ENCODE data around the gene OR51B2.
"Not testable (repeated sequence)": the region's sequence is repeated elsewhere in the genome, so short reads cannot be mapped to it uniquely, and the experiment has no call there.

The OR51B2 gene, protein sequence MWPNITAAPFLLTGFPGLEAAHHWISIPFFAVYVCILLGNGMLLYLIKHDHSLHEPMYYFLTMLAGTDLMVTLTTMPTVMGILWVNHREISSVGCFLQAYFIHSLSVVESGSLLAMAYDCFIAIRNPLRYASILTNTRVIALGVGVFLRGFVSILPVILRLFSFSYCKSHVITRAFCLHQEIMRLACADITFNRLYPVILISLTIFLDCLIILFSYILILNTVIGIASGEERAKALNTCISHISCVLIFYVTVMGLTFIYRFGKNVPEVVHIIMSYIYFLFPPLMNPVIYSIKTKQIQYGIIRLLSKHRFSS

GRCh38 chr11:5324197-5324596 lies at the start of gene OR51B2:
OR51B2 (minus strand) TSS chr11:5324297; CDS start chr11:5324297, 0 bp downstream.
- no peak for DNase-seq (ENCODE audit: low read depth in 2 of 2)

DNA sequence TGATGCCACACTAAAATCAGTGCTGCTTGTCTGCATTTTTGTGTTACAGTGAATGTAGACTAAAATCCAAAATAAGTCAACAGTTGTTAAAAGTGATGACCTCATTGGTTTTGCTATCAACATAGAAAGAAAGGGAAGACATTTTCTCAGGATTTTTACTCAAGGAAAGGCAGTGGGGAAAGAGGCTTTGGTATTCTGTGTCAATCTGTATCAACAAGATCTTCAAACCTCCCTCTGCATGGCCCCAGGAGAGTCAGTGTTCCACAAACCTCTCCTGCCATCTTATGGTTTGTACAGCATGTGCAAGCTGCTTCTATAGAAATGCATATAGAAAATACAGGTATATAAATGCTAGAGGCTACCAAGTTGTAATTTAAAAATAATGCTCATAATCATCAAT lies 45.7 kb upstream of the OR51B2 start:
- DNase-seq (ENCODE audit: low read depth in 2 of 2) = no peak

DNA sequence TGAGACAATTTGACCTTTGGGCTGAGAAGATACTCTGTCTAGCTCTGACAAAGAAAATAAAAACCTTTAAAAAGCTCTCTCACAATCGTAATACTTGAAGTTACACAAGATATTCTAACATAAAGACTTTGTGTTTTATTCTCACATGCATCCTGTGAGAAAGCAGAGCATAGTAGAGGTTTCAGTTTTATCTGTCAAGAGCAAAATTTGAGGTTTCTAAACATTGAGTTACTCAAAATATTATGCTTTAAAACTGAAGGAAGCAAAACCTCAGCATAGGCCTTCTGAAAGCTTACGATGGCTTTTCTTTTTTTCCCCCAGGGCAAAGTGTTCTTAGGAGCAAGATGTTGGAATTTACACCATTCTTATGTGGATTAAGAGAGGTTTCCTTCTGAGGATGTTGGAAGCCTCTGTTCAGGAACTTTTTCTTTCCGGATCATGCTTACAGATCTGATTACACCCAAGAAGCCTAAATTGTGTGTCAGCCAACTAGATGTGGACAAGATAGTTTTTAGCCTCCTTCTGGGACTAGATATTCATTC lies 44.5 kb upstream of the OR51B2 start:
- DNase-seq (ENCODE audit: low read depth in 2 of 2) = no peak

DNA sequence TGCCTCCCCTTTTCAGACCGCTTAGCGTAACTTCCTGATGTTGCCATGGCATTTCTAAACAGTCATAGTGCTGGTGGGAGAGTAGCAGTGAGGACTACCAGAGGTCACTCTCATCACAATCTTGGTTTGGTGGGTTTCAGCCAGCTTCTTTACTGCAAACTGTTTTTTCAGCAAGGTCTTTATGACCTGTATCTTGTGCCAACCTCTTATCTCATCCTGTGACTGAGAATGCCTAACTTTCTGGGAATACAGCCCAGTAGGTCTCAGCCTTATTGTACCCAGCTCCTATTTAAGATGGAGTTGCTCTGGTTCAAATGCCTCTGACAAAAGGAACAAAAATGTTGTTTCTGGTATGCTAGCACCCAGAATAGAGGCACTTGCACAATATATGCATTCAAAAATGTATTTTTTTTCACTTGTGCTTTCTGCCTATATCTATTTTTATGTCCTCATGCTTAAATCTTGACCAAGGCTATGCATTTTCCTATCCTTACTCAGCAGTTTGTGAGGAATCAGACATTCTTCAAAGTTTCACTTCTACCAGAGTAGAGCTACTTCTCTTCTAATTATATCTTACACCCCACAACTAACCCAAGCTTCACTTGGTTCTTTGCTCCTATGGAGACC lies 43.5 kb upstream of the OR51B2 start:
- DNase-seq (ENCODE audit: low read depth in 2 of 2) = no peak

GRCh38 chr11:5366856-5367255 lies 42.8 kb upstream of the OR51B2 start:
- DNase-seq (ENCODE audit: low read depth in 2 of 2) = no peak

- DNase-seq (ENCODE audit: low read depth in 2 of 2) = not testable (repeated sequence)
These were observed 42.3 kb upstream of the OR51B2 start for GRCh38 chr11:5366365-5366764.

DNA sequence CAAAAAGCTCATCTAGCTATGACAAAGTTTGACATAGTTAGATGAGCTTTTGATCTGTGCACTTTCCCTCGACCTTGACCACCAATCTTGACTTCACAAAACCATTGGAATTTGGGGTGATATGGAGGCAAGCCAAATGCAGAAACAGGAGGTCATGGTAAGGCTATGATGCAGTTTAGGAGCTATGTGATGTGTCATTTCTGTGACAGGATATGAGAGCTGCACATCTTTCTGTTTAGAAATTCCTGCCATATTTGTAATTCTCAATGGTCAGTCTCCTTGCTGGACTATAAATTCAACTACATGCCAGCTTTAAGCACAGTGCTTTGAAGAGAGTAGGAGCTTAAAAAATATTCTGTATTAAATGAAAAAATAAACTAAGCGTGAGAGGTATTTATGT lies 40.1 kb upstream of the OR51B2 start:
- no peak for DNase-seq (ENCODE audit: low read depth in 2 of 2)

DNA sequence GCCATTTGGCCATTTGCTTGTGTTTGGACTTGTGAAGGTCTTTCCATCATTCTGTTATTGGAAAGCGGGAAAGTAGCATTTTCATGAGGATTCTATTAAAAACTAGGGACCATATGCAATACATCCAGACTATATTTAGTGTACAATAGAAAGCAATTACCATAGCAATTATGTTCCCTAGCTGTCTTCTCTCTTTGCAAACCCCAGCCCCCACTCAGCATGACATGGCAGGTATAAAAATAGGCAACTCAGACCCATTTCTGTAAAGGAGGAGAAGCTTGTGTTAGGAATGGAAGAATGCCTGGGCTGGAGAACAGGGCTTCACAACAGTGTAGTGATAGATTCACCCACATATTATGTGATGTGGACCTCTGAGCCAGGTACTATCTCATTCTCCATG lies 39.6 kb upstream of the OR51B2 start:
- no peak for DNase-seq (ENCODE audit: low read depth in 2 of 2)

GRCh38 chr11:5362017-5362625 lies 38.0 kb upstream of the OR51B2 start:
- no peak for DNase-seq (ENCODE audit: low read depth in 2 of 2)

- DNase-seq (ENCODE audit: low read depth in 2 of 2) = not testable (repeated sequence)
These were observed 31.9 kb upstream of the OR51B2 start for GRCh38 chr11:5356031-5356430.

DNA sequence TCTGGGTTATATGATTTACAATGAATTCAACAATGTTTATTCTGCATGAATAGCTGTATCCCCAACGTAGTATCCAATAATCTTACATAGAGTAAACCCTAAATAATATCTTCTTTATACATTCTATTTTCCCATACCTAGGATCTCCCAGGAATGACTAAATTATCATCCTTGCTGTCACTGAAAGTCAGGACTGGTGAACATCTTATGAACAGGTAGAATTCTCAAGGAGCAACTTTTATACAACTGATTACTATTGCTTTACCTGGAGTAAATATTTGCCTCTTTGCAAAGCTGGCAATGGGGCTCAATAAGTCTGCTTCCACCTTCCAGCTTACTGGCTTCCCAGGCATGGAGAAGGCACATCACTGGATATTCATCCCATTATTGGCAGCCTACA lies 27.1 kb upstream of the OR51B2 start, which contains the start of gene OR51B6:
Gene OR51B6 (plus strand): TSS at position 301 of the 400 bp plus-strand sequence. CDS start 0 bp downstream, at position 301.
- DNase-seq (ENCODE audit: low read depth in 2 of 2) = no peak

GRCh38 chr11:5349550-5349949 lies 25.5 kb upstream of the OR51B2 start:
- DNase-seq (ENCODE audit: low read depth in 2 of 2) = no peak

DNA sequence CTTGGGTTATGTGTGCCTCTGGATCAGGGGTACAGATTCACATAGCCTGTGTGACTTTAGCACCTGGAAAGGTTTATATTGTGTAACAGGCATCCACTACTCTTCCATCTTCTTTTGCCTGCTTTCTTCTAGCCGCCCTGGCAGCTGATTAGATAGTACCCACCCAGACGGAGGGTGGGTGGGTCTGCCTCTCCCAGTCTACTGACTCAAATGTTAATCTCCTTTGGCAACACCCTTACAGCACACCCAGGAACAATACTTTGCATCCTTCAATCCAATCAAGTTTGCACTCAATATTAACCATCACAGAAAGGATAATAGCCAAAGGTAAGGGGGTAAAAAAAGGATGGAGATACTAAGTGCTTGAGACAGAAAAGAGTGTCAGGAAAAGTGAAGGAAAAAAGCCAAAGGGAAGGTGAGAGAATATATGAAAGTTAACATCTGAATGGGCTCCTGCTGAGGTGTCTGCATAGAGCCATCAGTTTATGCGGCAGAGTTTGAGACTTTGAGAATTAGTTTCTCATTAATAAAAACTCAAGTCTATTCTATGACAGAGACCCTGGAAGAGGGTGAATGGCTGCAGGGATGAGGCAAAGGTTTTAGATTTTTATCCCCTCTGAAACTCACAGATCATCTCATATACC lies 24.6 kb upstream of the OR51B2 start:
- no peak for DNase-seq (ENCODE audit: low read depth in 2 of 2)

GRCh38 chr11:5345831-5346230 lies 21.7 kb upstream of the OR51B2 start:
- no peak for DNase-seq (ENCODE audit: low read depth in 2 of 2)

GRCh38 chr11:5343474-5344335 lies 19.6 kb upstream of the OR51B2 start, which contains the start of gene OR51B5:
OR51B5 (minus strand) TSS chr11:5343524; CDS start chr11:5343524, 0 bp downstream.
- no peak for DNase-seq (ENCODE audit: low read depth in 2 of 2)

- DNase-seq (ENCODE audit: low read depth in 2 of 2) = no peak
These were observed 15.8 kb upstream of the OR51B2 start for GRCh38 chr11:5339771-5340322.

DNA sequence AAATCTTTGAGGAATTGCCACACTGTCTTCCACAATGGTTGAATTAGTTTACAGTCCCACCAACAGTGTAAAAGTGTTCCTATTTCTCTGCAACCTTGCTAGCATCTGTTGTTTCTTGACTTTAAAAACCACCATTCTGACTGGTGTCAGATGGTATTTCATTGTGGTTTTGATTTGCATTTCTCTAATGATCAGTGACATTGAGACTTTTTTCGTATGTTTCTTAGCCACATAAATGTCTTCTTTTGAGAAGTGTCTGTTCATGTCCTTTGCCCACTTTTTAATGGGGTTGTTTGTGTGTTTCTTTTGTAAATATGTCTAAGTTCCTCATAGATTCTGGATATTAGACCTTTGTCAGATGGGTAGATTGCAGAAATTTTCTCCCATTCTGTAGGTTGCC lies 13.2 kb upstream of the OR51B2 start:
- not testable (repeated sequence) for DNase-seq (ENCODE audit: low read depth in 2 of 2)

DNA sequence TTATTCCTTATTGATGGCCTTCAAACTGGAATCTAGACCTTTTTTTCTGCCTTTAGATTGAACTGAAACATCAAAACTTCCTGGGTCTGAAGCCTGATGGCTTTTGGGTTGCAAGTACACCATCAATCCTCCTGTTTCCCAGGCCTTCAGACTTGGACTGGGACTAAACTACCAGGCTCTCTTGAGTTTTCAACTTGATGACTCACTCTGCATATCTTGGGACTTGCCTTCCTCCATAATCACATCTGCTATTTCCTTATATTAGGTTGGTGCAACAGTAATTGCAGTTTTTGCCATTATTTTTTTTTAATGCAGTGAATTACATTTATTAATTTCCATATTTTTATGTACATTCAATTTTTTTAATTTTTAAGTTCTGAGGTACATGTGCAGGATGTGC lies 12.2 kb upstream of the OR51B2 start:
- no peak for DNase-seq (ENCODE audit: low read depth in 2 of 2)

GRCh38 chr11:5335170-5335569 lies 11.1 kb upstream of the OR51B2 start:
- DNase-seq (ENCODE audit: low read depth in 2 of 2) = no peak

GRCh38 chr11:5317292-5317691 lies 6.8 kb downstream of the OR51B2 start:
- DNase-seq (ENCODE audit: low read depth in 2 of 2) = no peak
